GM15510 (cell line): Measurements from ENCODE around the gene GSN.
A peak's percentile ranks its signal among the peaks of the same experiment; 100 is the strongest.

Experiments
- POLR2A ChIP-seq: IDR thresholded peaks from 3 replicates; pipeline ENCODE4 v1.6.1; 2011; ENCODE audit warnings: borderline replicate concordance; ENCODE audit not compliant: insufficient read length; ENCODE audit errors: extremely low read depth

Gene GSN

GRCh38 chr9:121363622-121363961, 95.6 kb downstream of the GSN start:
- no peak for TF ChIP-seq POLR2A

- no peak for TF ChIP-seq POLR2A
Observed at GRCh38 chr9:121364077-121364476, 96.1 kb downstream of the GSN start.

- no peak for TF ChIP-seq POLR2A
Observed at GRCh38 chr9:121364886-121365285, 96.9 kb downstream of the GSN start.

- no peak for TF ChIP-seq POLR2A
Observed at GRCh38 chr9:121365564-121365963, 97.6 kb downstream of the GSN start.

DNA sequence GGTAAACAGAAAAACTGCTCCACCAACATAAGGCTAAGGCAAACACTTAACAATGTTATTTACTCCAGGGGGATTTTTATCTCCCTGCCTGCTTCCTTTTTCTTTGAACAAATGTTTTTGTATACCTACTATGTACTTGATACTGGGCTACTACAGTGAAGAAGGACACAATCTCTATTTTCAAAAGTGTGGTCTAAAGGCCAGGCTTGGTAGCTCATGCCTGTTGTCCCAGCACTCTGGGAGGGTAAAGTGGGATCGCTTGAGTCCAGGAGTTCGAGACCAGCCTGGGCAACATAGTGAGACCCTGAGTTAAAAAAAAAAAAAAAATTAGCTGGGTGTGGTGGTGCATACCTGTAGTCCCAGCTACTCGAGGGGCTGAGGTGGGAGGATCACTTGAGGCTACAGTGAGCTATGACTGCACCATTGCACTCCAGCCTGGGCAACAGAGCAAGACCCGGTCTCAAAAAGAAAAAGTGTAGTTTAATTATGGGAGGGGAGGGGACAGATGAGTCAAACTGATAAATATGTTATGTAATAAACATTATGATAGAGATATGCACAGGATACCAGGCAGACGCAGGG, 98.7 kb downstream of the GSN start:
- no peak for TF ChIP-seq POLR2A

DNA sequence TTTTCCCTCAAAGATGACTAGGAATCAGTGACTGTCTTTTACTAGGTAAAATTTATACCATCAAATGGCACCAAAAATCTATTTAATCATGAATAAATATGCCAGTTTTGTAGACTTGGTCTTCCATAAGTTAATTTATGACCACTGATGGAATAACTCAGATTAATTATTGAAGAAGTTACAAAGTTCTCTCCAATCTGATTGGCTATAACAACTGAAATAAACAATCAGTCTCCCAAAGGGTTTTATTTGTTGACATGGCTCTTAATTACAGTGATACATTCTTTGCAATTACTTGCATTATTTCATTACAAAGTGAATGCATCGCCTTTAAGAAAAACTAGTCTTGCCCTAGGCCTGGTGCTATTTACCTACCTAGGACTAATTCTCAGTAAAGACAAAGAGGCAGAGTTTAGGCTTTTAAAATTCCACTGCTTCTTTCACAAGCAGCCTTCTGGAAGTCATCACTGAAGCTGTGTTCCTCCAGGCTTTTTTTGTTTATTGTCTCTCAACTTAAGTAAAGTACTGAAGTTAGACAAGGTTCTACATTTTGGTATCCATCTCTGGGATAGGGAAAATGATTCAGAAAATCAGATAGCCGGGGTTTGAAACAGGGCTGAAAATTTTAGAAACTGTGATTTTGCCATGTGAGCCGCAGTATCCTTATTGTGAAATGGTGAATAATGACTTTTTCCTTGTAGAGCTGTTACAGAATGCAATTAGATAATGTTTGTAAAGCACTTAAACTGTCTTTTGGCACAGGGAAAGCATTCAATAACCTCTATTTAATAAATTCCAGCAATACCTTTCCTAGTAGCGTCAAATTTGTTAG, 99.6 kb downstream of the GSN start:
- no peak for TF ChIP-seq POLR2A

GRCh38 chr9:121368138-121368522, 100.2 kb downstream of the GSN start:
- TF ChIP-seq POLR2A, result no peak

- no peak for TF ChIP-seq POLR2A
Observed at GRCh38 chr9:121368745-121369144, 100.8 kb downstream of the GSN start.

GRCh38 chr9:121369595-121370265, 101.8 kb downstream of the GSN start, which contains the start of gene STOM:
STOM (minus strand) TSS chr9:121370250; CDS start chr9:121370187, 63 bp downstream.
- TF ChIP-seq POLR2A, result peak; percentile 88

GRCh38 chr9:121371495-121372061, 103.6 kb downstream of the GSN start:
- no peak for TF ChIP-seq POLR2A

- TF ChIP-seq POLR2A, result no peak
Observed at GRCh38 chr9:121372239-121373010, 104.5 kb downstream of the GSN start.

DNA sequence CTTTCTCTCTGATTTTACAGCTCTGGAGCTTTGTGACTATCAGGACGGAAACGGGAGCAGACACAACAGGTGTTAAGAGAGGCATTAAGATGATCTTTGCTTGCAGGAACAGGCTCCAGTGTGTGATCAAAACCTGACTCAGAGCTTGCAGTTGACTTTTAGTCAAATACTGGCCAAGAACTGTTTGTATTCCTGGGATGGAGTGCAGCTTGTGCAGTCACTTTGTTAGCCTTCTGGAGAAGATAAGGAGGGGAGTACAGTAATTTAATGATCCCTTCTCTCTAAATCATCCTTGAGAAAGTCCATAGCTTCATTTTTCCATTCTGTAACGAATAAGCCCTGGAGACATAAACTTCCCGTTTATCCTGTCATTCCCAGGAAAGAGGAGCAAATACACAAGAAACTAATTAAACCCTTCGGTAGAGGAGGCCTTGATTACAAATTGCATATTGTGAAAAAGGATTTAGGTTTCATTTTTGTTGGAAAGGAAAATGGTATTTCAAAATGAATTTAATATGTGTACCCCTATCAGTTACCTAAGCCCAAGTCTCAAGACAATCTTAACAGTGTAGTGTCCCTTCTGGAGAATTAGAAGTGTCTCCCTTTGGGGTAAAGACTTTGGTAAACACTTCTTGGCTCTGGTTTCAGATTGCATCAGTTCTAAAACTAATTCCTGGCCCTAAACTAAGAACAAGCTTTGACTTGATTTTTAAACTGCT, 105.2 kb downstream of the GSN start:
- no peak for TF ChIP-seq POLR2A

DNA sequence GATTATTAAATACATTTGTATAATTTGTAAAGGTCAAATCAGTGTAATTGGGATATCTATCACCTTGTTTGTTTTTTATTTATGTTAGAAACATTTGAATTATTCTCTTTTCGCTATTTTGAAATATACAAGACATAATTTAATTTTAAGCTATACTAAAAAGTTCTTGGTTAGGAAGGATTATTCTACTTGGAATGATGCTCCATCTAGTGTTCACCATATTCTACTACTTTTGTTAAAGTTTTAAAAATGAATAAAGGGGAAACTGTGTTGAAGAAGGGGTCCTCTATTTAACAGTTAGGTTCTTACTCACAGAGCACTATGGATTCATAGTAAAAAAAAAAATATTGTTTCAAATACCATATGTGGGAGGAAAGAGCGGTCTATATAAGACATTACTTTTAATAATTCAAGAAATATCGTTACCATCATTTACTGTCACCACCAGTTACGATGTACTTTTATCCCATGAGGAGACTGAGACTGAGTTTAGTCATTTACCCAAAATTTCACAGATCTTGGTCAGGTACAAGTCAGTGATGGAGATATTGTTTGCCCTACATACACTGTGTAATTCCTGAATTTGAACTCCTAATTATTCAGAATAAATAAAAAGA, 108.4 kb downstream of the GSN start:
- no peak for TF ChIP-seq POLR2A

DNA sequence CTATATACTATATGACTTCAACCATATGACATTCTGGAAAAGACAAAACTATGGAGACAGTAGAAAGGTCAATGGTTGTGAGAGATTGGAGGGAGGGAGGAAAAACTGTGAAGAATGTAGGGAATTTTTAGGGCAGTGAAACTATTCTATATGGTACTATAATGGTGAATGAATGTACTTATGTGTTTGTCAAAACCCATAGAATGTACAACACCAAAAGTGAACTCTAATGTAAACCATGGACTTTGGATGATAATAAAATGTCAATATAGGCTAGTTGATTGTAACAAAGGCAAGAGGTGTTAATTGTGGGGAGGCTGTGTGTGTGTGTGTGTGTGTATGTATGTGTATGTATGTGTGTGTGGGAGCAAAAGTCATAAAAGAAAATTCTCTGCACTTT, 112.9 kb downstream of the GSN start:
- no peak for TF ChIP-seq POLR2A
